OCI-LY3 (cell line): ENCODE measurements around the gene EYA4.

Experiments used
- EZH2phosphoT487 ChIP-seq: fragments of 200-600 bp; shearing (Covaris generic); IDR thresholded peaks from 2 replicates; pipeline ENCODE4 v1.6.1; 2018; ENCODE audit warnings: antibody characterized with exemption, mixed run types, low read depth
- TF ChIP-seq, protein P1 (sequence below): fragments of 200-600, 300-600 bp; sonication (generic); IDR thresholded peaks from 2 replicates; pipeline ENCODE4 v1.5.1; 2014; ENCODE audit warnings: antibody characterized with exemption, low read length, low read depth

DNA sequence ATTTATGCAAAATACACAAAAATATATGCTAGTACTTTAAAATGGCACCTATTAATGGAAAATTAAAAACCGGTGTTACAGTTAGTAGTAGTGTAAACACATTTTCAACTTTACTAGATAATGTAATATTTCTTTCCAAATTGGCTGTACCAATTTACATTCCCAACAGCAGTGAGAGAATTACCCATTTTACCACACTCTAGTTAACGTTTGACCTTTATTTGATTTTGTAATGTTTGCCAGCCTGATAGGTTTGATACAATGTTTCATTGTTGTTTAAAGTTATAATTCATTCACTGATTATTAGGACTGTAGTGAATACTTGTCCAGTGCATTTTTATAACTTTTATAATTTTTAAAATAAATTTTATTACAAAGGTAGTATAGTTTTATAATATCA, 182.1 kb downstream of the EYA4 start:
- TF ChIP-seq, protein P1, sequence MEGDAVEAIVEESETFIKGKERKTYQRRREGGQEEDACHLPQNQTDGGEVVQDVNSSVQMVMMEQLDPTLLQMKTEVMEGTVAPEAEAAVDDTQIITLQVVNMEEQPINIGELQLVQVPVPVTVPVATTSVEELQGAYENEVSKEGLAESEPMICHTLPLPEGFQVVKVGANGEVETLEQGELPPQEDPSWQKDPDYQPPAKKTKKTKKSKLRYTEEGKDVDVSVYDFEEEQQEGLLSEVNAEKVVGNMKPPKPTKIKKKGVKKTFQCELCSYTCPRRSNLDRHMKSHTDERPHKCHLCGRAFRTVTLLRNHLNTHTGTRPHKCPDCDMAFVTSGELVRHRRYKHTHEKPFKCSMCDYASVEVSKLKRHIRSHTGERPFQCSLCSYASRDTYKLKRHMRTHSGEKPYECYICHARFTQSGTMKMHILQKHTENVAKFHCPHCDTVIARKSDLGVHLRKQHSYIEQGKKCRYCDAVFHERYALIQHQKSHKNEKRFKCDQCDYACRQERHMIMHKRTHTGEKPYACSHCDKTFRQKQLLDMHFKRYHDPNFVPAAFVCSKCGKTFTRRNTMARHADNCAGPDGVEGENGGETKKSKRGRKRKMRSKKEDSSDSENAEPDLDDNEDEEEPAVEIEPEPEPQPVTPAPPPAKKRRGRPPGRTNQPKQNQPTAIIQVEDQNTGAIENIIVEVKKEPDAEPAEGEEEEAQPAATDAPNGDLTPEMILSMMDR, result no peak
- TF ChIP-seq EZH2phosphoT487, result no peak
